CD4-positive, alpha-beta T cell (primary cell): ENCODE measurements around the gene TMTC3. TPM values are rescaled to one million over a fixed set of nuclear protein-coding genes. Genes with fewer than 3 reads are reported as not detected.

ENCODE experiments used
- ATAC-seq: fragments of 200-7000 bp; cut with Tn5 transposase; one replicate; pipeline ENCODE4 v1.10.0; 2022; ENCODE audit warnings: mild to moderate bottlenecking; ENCODE audit not compliant: poor library complexity
- CTCF ChIA-PET: fragments of 350-600 bp; sonication (Branson Sonifier 250); formaldehyde crosslinking; loops from one replicate; lab custom pipeline; 2021; ENCODE audit warnings: antibody characterized with exemption, inconsistent platforms; lab: Charles Lee
- POLR2A ChIA-PET: fragments of 350-600 bp; sonication (Branson Sonifier 250); formaldehyde crosslinking; loops from one replicate; lab custom pipeline; 2021; ENCODE audit warnings: antibody characterized with exemption, inconsistent platforms; lab: Charles Lee
- DNase-seq, 14 experiments: peaks; one replicate each; pipeline ENCODE4 v3.0.0-alpha.2; 2013 to 2020; ENCODE audit warnings: mixed read lengths in 2 of 14
- H3K27ac ChIP-seq, 2 donors: one replicate each; pipeline versions ENCODE4 v1.5.1 to v1.7.0; 2013; ENCODE audit warnings: low read length in 2 of 2, low read depth in 1 of 2, mild to moderate bottlenecking in 1 of 2
- H3K27me3 ChIP-seq, 2 experiments: 1 replicate in 1 of 2; 2 replicates in 1 of 2; pipeline versions ENCODE4 v1.6.1 to v1.7.0; 2013; ENCODE audit warnings: low read length in 2 of 2, control low read depth in 1 of 2, mild to moderate bottlenecking in 1 of 2, moderate library complexity in 1 of 2; ENCODE audit not compliant: insufficient read depth in 2 of 2, control insufficient read depth in 1 of 2
- H3K36me3 ChIP-seq: one replicate; pipeline ENCODE4 v1.6.1; 2013; ENCODE audit warnings: low read length, control low read depth; ENCODE audit not compliant: insufficient read depth
- H3K4me1 ChIP-seq: one replicate; pipeline ENCODE4 v1.6.1; 2013; ENCODE audit warnings: low read length, control low read depth; ENCODE audit not compliant: insufficient read depth
- H3K4me3 ChIP-seq: one replicate; pipeline ENCODE4 v1.5.1; 2013; ENCODE audit warnings: mild to moderate bottlenecking, low read length, moderate library complexity
- H3K9me3 ChIP-seq, 2 experiments: 1 replicate in 1 of 2; 2 replicates in 1 of 2; pipeline versions ENCODE4 v1.6.1 to v1.7.0; 2013; ENCODE audit warnings: low read length in 2 of 2, mild to moderate bottlenecking in 2 of 2, control low read depth in 1 of 2, moderate library complexity in 1 of 2; ENCODE audit not compliant: control insufficient read depth in 1 of 2, insufficient read depth in 1 of 2
- H3K27ac Mint-ChIP-seq: one replicate; pipeline ENCODE4 v1.8.0; 2020; ENCODE audit warnings: mixed read lengths
- H3K27me3 Mint-ChIP-seq: one replicate; pipeline ENCODE4 v1.8.0; 2021; ENCODE audit warnings: mixed read lengths
- H3K36me3 Mint-ChIP-seq: one replicate; pipeline ENCODE4 v1.8.0; 2021; ENCODE audit warnings: low read depth, mixed read lengths
- H3K4me1 Mint-ChIP-seq: one replicate; pipeline ENCODE4 v1.8.0; 2021; ENCODE audit warnings: low read depth, mixed read lengths
- H3K4me3 Mint-ChIP-seq: one replicate; pipeline ENCODE4 v1.8.0; 2020; ENCODE audit warnings: mild to moderate bottlenecking, mixed read lengths
- H3K9me3 Mint-ChIP-seq: one replicate; pipeline ENCODE4 v1.8.0; 2020; ENCODE audit warnings: mixed read lengths
- intact Hi-C, 2 experiments: fragments of 100-400 bp; cut with DNase I in 1 of 2; cut with micrococcal nuclease in 1 of 2; formaldehyde crosslinking; loops; one replicate each; pipeline versions ENCODE4 v1.15.1 to v1.9.0; 2023 to 2025; cut with DNase I, micrococcal nuclease
- total RNA-seq, 174 experiments: library from RNA in 2 of 174; stranded (reverse) in 2 of 174; gene quantifications; one replicate each; pipeline ENCODE4 v1.2.3 and lab custom pipeline; 2021 to 2026
- TF ChIP-seq, protein P1 (sequence below): fragments of 200-600 bp; IDR thresholded peaks from one replicate; pipeline ENCODE4 v1.8.0; 2022; ENCODE audit warnings: antibody characterized with exemption, mild to moderate bottlenecking

The TMTC3 gene
- total RNA-seq, 2 experiments from 2014 or later, result 5.1 to 6.1 TPM

DNA sequence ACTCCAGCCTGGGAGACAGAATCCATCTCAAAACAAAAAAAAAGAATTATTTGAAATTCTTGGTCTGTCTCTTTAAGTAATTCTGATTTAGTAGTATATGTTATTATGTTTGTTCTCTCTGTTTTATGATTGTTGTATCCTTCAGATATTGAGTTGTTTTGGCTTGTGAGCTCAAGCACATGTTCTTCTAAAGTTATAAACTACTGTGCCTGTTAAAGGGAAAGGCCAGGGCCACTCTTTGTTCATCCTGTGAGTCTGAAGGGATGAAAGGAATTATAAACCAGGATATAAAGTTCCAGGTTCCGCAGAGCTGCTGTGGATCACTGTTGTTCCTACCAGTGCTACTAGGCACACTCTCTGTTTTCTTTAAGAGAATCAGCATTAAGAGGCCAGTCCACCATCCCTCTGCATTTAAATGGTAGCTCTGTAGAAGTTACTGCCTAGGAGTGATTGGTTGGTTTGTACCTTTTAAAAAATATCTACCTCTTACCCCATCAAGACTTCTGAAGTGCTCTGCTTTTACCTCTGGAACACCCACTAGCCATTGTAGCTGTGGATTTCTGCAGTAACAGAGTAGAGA, 14.1 kb downstream of the TMTC3 start:
- Histone ChIP-seq H3K27me3 (no peaks in the 10 kb centered on the region), H3K4me1 (no peaks in the 10 kb centered on the region), H3K36me3 (peaks cover 22% of the 10 kb centered on the region), H3K27ac (no peak overlapping the region), H3K9me3 (no peaks in the 10 kb centered on the region), H3K4me3 (no peak overlapping the region)
- no peak for DNase-seq
- no peak overlapping the region for H3K27ac Mint-ChIP-seq
- no peaks in the 10 kb centered on the region for H3K27me3 Mint-ChIP-seq
- POLR2A ChIA-PET, result no interaction called here
- ATAC-seq, result no peak
- TF ChIP-seq, protein P1, sequence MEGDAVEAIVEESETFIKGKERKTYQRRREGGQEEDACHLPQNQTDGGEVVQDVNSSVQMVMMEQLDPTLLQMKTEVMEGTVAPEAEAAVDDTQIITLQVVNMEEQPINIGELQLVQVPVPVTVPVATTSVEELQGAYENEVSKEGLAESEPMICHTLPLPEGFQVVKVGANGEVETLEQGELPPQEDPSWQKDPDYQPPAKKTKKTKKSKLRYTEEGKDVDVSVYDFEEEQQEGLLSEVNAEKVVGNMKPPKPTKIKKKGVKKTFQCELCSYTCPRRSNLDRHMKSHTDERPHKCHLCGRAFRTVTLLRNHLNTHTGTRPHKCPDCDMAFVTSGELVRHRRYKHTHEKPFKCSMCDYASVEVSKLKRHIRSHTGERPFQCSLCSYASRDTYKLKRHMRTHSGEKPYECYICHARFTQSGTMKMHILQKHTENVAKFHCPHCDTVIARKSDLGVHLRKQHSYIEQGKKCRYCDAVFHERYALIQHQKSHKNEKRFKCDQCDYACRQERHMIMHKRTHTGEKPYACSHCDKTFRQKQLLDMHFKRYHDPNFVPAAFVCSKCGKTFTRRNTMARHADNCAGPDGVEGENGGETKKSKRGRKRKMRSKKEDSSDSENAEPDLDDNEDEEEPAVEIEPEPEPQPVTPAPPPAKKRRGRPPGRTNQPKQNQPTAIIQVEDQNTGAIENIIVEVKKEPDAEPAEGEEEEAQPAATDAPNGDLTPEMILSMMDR, result no peak
- no peaks in the 10 kb centered on the region for H3K9me3 Mint-ChIP-seq
- H3K4me3 Mint-ChIP-seq, result no peak overlapping the region
- intact Hi-C loops, result no loop called here
- CTCF ChIA-PET, result no interaction called here
- peaks cover 50% of the 10 kb centered on the region for H3K36me3 Mint-ChIP-seq
- H3K4me1 Mint-ChIP-seq, result peaks cover 8% of the 10 kb centered on the region

DNA sequence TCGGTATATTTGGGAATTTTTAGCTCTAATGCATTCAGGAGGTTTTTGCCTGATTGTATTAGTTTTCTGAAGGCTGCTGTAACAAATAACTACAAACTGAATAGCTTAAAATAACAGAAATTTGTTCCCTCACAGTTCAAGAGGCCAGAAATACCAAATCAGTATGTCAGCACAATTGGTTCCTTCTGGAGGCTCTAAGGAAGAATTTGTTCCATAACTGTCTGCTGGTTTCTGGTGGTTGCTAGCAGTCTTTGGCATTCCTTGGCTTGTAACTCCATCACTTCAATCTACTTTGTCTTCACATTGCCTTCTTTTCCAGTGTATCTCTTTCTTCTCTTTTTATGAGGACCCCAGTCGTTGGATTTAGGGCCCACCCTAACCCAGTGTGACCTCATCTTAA, 21.3 kb downstream of the TMTC3 start:
- Histone ChIP-seq H3K27ac (no peak overlapping the region), H3K4me3 (no peak overlapping the region), H3K27me3 (no peaks in the 10 kb centered on the region), H3K9me3 (no peaks in the 10 kb centered on the region), H3K4me1 (no peaks in the 10 kb centered on the region), H3K36me3 (peaks cover 51% of the 10 kb centered on the region)
- no peak for DNase-seq
- Mint-ChIP-seq H3K27me3 (no peaks in the 10 kb centered on the region), H3K4me1 (no peaks in the 10 kb centered on the region), H3K9me3 (no peaks in the 10 kb centered on the region), H3K36me3 (peaks cover 68% of the 10 kb centered on the region), H3K4me3 (no peak overlapping the region), H3K27ac (no peak overlapping the region)
- TF ChIP-seq, protein P1, result no peak
- ChIA-PET POLR2A (no interaction called here), CTCF (no interaction called here)
- intact Hi-C loops, result no loop called here
- ATAC-seq, result no peak

DNA sequence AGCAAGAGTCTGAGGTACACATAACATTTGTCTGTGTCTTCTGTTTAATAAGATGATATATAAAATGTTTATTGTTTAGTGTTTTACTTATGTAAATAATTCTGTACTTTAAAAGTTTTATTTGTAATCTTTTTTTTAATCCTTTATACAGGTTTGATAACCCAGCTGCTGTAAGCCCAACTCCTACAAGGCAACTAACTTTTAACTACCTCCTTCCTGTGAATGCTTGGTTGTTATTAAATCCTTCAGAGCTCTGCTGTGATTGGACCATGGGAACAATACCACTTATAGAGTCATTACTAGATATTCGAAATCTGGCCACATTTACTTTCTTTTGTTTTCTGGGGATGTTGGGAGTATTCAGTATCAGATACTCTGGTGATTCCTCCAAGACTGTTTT, 24.1 kb downstream of the TMTC3 start:
- H3K9me3 ChIP-seq, result no peaks in the 10 kb centered on the region
- no peaks in the 10 kb centered on the region for H3K27me3 Mint-ChIP-seq
- ChIA-PET CTCF (interaction anchor here (1.0 kb wide), 1 partner anchor 10 kb away, joined by 3 read pairs; no protein-coding TSS in a partner anchor), POLR2A (interaction anchor here (1.0 kb wide), 1 partner anchor 15 kb away, joined by 3 read pairs; no protein-coding TSS in a partner anchor)
- peaks cover 86% of the 10 kb centered on the region for H3K36me3 Mint-ChIP-seq
- peaks cover 48% of the 10 kb centered on the region for H3K36me3 ChIP-seq
- ATAC-seq (no peak), DNase-seq (no peak)
- H3K27me3 ChIP-seq, result no peaks in the 10 kb centered on the region
- H3K27ac Mint-ChIP-seq, result no peak overlapping the region
- H3K27ac ChIP-seq, result no peak overlapping the region
- intact Hi-C loops, result no loop called here
- H3K4me3 Mint-ChIP-seq, result no peak overlapping the region
- no peaks in the 10 kb centered on the region for H3K4me1 Mint-ChIP-seq
- TF ChIP-seq, protein P1, result no peak
- H3K9me3 Mint-ChIP-seq, result no peaks in the 10 kb centered on the region
- H3K4me1 ChIP-seq, result no peaks in the 10 kb centered on the region
- H3K4me3 ChIP-seq, result no peak overlapping the region
